Prostate gland (tissue), 2 donors: ENCODE measurements around the gene EIF5B.

ENCODE experiments used
- CTCF ChIP-seq, 4 experiments: fragments of 200-600 bp in 2 of 4; fragments of 450-650 bp in 2 of 4; sonication (generic) in 2 of 4; IDR thresholded peaks; 1 replicate in 3 of 4; 2 replicates in 1 of 4; pipeline ENCODE4 v1.5.1; 2016 to 2019; ENCODE audit warnings: antibody characterized with exemption in 4 of 4, mild to moderate bottlenecking in 2 of 4, moderate library complexity in 2 of 4
- POLR2A ChIP-seq: fragments of 450-650 bp; IDR thresholded peaks from one replicate; pipeline ENCODE4 v1.6.1; 2016; ENCODE audit warnings: antibody characterized with exemption, mild to moderate bottlenecking

GRCh38 chr2:99424371-99424770 is 87.2 kb downstream of the EIF5B start:
- TF ChIP-seq POLR2A (no peak), CTCF (IDR thresholded peaks at IDR 0.05) (no peak)
